ENCODE data around the gene RAB1A.

DNA sequence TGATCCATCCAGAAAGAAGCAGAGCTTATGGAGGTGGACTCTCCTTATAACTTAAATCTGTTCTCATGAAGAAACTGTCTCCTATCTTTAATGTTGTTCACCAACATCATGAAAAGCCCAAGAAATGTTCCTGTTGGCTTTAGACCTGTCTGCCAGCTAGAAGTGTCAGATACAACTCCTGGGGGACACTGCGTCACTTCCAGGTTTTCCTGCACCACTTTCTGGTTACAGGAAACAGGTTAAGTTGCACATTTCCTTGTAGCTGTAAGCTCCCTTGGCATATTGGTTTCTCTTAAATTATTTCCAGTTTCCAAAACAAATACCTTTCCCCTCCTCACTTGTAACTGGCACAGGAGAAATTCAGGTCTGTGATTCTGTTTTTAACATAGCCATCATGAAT lies 70.8 kb downstream of the RAB1A start:
- no peak for TF ChIP-seq CTCF (IDR thresholded peaks at IDR 0.05)
- TF ChIP-seq TCF7L2 (IDR thresholded peaks at IDR 0.05; ENCODE audit: low read depth, low read length): no peak
- TF ChIP-seq POLR2AphosphoS5 (IDR thresholded peaks at IDR 0.05; ENCODE audit: low read depth, low read length): no peak
- no peak for TF ChIP-seq SIN3A (IDR thresholded peaks at IDR 0.05; ENCODE audit: borderline replicate concordance, insufficient read depth, low read depth, low read length)

Data from Panc1 (cell line).